ENCODE data around the gene ZNF205. TPM values are rescaled to one million over a fixed set of nuclear protein-coding genes. Genes with fewer than 3 reads are reported as not detected.

The ZNF205 gene
- total and polyA plus RNA-seq, 10 of the 15 experiments (the other 5 are each of a cell fraction or from before 2014, with no cell fraction given): 0.26 to 1.5 (median 0.78) TPM; not detected in 2

- peak; percentile 81 for TF ChIP-seq BCL3 (IDR thresholded peaks at IDR 0.05; ENCODE audit: borderline replicate concordance, insufficient read depth, low read depth, low read length, poor library complexity, severe bottlenecking)
- no peak for TF ChIP-seq IRF5 (IDR thresholded peaks at IDR 0.05; ENCODE audit: borderline replicate concordance)
- no peak for TF ChIP-seq MTA3 (IDR thresholded peaks at IDR 0.05; ENCODE audit: borderline replicate concordance, low read length)
Measured at GRCh38 chr16:3119701-3120408, 7.5 kb downstream of the ZNF205 start (continued).

- no TSS peak for BruUV-seq (replicated peaks)
- CTCF ChIA-PET: interaction anchor here (1.7 kb wide), 1 partner anchor 9 kb away, joined by 10 read pairs; no protein-coding TSS in a partner anchor
Measured at GRCh38 chr16:3120435-3120834, 8.0 kb downstream of the ZNF205 start.

More at GRCh38 chr16:3120435-3120834, 8.0 kb downstream of the ZNF205 start:
- intact Hi-C loops (cut with micrococcal nuclease; ENCODE audit: unreplicated experiment) (no loop called here), in situ Hi-C loops (cut with MboI) (no loop called here)
- Histone ChIP-seq H3K27me3 (replicated peaks in 1 of 2; ENCODE audit: control insufficient read depth in 2 of 2, insufficient read depth in 2 of 2, low read length in 1 of 2) (no peaks in the 10 kb centered on the region), H3K79me2 (ENCODE audit: control insufficient read depth, insufficient read depth, low read length) (no peaks in the 10 kb centered on the region), H3K9me3 (replicated peaks; ENCODE audit: control insufficient read depth, insufficient read depth, low read length) (no peaks in the 10 kb centered on the region), H3K9ac (ENCODE audit: control insufficient read depth, insufficient read depth, low read length) (no peak overlapping the region), H3K27ac (ENCODE audit: control insufficient read depth, insufficient read depth) (no peak overlapping the region), H3K36me3 (ENCODE audit: control insufficient read depth in 2 of 2, insufficient read depth in 2 of 2, low read length in 1 of 2) (no peaks in the 10 kb centered on the region), H3K4me3 (no peak overlapping the region), H2AFZ (ENCODE audit: control insufficient read depth, low read depth, low read length) (no peak overlapping the region), H3K4me1 (ENCODE audit: control insufficient read depth, insufficient read depth, low read length) (peaks cover 10% of the 10 kb centered on the region), H3K4me2 (ENCODE audit: control insufficient read depth, insufficient read depth) (no peak overlapping the region), H4K20me1 (ENCODE audit: control insufficient read depth, insufficient read depth) (no peaks in the 10 kb centered on the region)
- WGBS (ENCODE audit: insufficient coverage, insufficient replicate concordance, low lambda C conversion rate, missing lambda C conversion rate): 61% methylated on average over 16 of the region's 16 CpGs
- FAIRE-seq: no peak
- no peak for ATAC-seq
- RAD21 ChIA-PET (ENCODE audit: unreplicated experiment): no interaction called here
- POLR2A ChIA-PET: interaction anchor here (0.7 to 1.4 kb wide), 2 partner anchors 9 to 54 kb away, joined by 3 read pairs; no protein-coding TSS in a partner anchor
- SMC1A ChIA-PET (ENCODE audit: uncharacterized antibody, unreplicated experiment): no interaction called here
- DNase-seq (ENCODE audit: low read depth, low spot score): no peak
- TF ChIP-seq MLLT1 (IDR thresholded peaks at IDR 0.05): no peak

Data from GM12878 (cell line).